ENCODE measurements around the gene ASS1. TPM values are rescaled to one million over a fixed set of nuclear protein-coding genes. Genes with fewer than 3 reads are reported as not detected.

Gene ASS1
- total RNA-seq, 1 experiment from 2014 or later = 255 TPM

- no peaks in the 10 kb centered on the region for H3K9me3 ChIP-seq (ENCODE audit: insufficient read depth, low read depth)
- no peaks in the 10 kb centered on the region for H3K27me3 ChIP-seq (ENCODE audit: insufficient read depth, low read depth)
- H3K4me2 ChIP-seq = no peak overlapping the region
- BruUV-seq (replicated peaks) = no TSS peak
- H3K27ac ChIP-seq = no peak overlapping the region
- CTCF ChIA-PET = no interaction called here
- H3F3A ChIP-seq (ENCODE audit: insufficient read depth, low read depth) = no peaks in the 10 kb centered on the region
- no peak for TF ChIP-seq CTCF (conservative IDR thresholded peaks at IDR 0.05)
- TF ChIP-seq EZH2 (IDR thresholded peaks at IDR 0.05; ENCODE audit: low read depth) = no peak
- intact Hi-C loops (cut with micrococcal nuclease; ENCODE audit: unreplicated experiment) = no loop called here
- no peak overlapping the region for H3K4me3 ChIP-seq
- no peak overlapping the region for H2AFZ ChIP-seq
- no peak for DNase-seq
- H3K36me3 ChIP-seq (ENCODE audit: low read depth) = no peaks in the 10 kb centered on the region
- no peaks in the 10 kb centered on the region for H4K20me1 ChIP-seq (ENCODE audit: insufficient read depth)
- H3K79me2 ChIP-seq (ENCODE audit: low read depth) = no peaks in the 10 kb centered on the region
- POLR2A ChIA-PET (ENCODE audit: unreplicated experiment) = no interaction called here
- no peaks in the 10 kb centered on the region for H3K9me2 ChIP-seq (ENCODE audit: insufficient read depth)
- H3K4me1 ChIP-seq (replicated peaks; ENCODE audit: insufficient read depth) = no peaks in the 10 kb centered on the region
Measured at GRCh38 chr9:130521715-130522114, 77.0 kb downstream of the ASS1 start.

GRCh38 chr9:130522233-130522808 is 77.6 kb downstream of the ASS1 start:
- Histone ChIP-seq H3K79me2 (ENCODE audit: low read depth) (no peaks in the 10 kb centered on the region), H3K4me2 (no peak overlapping the region), H2AFZ (no peak overlapping the region), H3K4me3 (no peak overlapping the region), H3K9me3 (ENCODE audit: insufficient read depth, low read depth) (no peaks in the 10 kb centered on the region), H3K36me3 (ENCODE audit: low read depth) (no peaks in the 10 kb centered on the region), H3K27ac (no peak overlapping the region), H4K20me1 (ENCODE audit: insufficient read depth) (no peaks in the 10 kb centered on the region), H3K4me1 (replicated peaks; ENCODE audit: insufficient read depth) (no peaks in the 10 kb centered on the region), H3F3A (ENCODE audit: insufficient read depth, low read depth) (no peaks in the 10 kb centered on the region), H3K27me3 (ENCODE audit: insufficient read depth, low read depth) (no peaks in the 10 kb centered on the region), H3K9me2 (ENCODE audit: insufficient read depth) (no peaks in the 10 kb centered on the region)
- no TSS peak for BruUV-seq (replicated peaks)
- ChIA-PET CTCF (no interaction called here), POLR2A (ENCODE audit: unreplicated experiment) (no interaction called here)
- TF ChIP-seq EZH2 (IDR thresholded peaks at IDR 0.05; ENCODE audit: low read depth) (no peak), CTCF (conservative IDR thresholded peaks at IDR 0.05) (no peak)
- intact Hi-C loops (cut with micrococcal nuclease; ENCODE audit: unreplicated experiment) = no loop called here
- DNase-seq = no peak

GRCh38 chr9:130523921-130524320 is 79.2 kb downstream of the ASS1 start:
- TF ChIP-seq EZH2 (IDR thresholded peaks at IDR 0.05; ENCODE audit: low read depth) = no peak
- no peak for TF ChIP-seq CTCF (conservative IDR thresholded peaks at IDR 0.05)
- Histone ChIP-seq H4K20me1 (ENCODE audit: insufficient read depth) (no peaks in the 10 kb centered on the region), H3K4me2 (no peak overlapping the region), H3K4me1 (replicated peaks; ENCODE audit: insufficient read depth) (no peaks in the 10 kb centered on the region), H2AFZ (no peak overlapping the region), H3K9me3 (ENCODE audit: insufficient read depth, low read depth) (no peaks in the 10 kb centered on the region), H3K36me3 (ENCODE audit: low read depth) (no peaks in the 10 kb centered on the region), H3K27me3 (ENCODE audit: insufficient read depth, low read depth) (no peaks in the 10 kb centered on the region), H3K4me3 (no peak overlapping the region), H3K79me2 (ENCODE audit: low read depth) (no peaks in the 10 kb centered on the region), H3K27ac (no peak overlapping the region), H3K9me2 (ENCODE audit: insufficient read depth) (no peaks in the 10 kb centered on the region), H3F3A (ENCODE audit: insufficient read depth, low read depth) (no peaks in the 10 kb centered on the region)
- intact Hi-C loops (cut with micrococcal nuclease; ENCODE audit: unreplicated experiment) = no loop called here
- DNase-seq = no peak
- CTCF ChIA-PET = no interaction called here
- BruUV-seq (replicated peaks) = no TSS peak
- POLR2A ChIA-PET (ENCODE audit: unreplicated experiment) = no interaction called here

Data from PC-9 (cell line).